Activated T-helper 1 cell treated with anti-CD3 and anti-CD28 coated beads, Interleukin-12 subunit alpha, Interleukin-12 subunit beta, Interleukin-2, Interleukin-4 antibody, amounts not matched to agents 30 ng/mL and 10 ng/mL and 1 ng/mL, durations not matched to agents 14 hours and 24 hours and 36 hours (primary cell): ENCODE data around the gene BAG3. TPM values are rescaled to one million over a fixed set of nuclear protein-coding genes. Genes with fewer than 3 reads are reported as not detected.
"Not testable (repeated sequence)": the region's sequence is repeated elsewhere in the genome, so short reads cannot be mapped to it uniquely, and the experiment has no call there.

Source experiments
- DNase-seq: peaks from one replicate; pipeline ENCODE4 v3.0.0; 2021; ENCODE audit warnings: low spot score
- H3K27ac Mint-ChIP-seq: one replicate; pipeline ENCODE4 v1.8.0; 2021; ENCODE audit warnings: mild to moderate bottlenecking, mixed read lengths
- H3K27me3 Mint-ChIP-seq: one replicate; pipeline ENCODE4 v1.8.0; 2022; ENCODE audit warnings: mild to moderate bottlenecking, moderate library complexity, mixed read lengths; ENCODE audit not compliant: insufficient read depth
- H3K36me3 Mint-ChIP-seq: one replicate; pipeline ENCODE4 v1.8.0; 2021; ENCODE audit warnings: low read depth, mixed read lengths
- H3K4me1 Mint-ChIP-seq: one replicate; pipeline ENCODE4 v1.8.0; 2021; ENCODE audit warnings: low read depth, mixed read lengths
- H3K4me3 Mint-ChIP-seq: one replicate; pipeline ENCODE4 v1.8.0; 2021; ENCODE audit warnings: mild to moderate bottlenecking, moderate library complexity, mixed read lengths
- H3K9me3 Mint-ChIP-seq: one replicate; pipeline ENCODE4 v1.8.0; 2021; ENCODE audit warnings: mixed read lengths
- intact Hi-C: fragments of 100-400 bp; cut with micrococcal nuclease; formaldehyde crosslinking; loops from one replicate; pipeline ENCODE4 v1.15.1; 2024
- total RNA-seq: library from RNA; stranded (reverse); gene quantifications from 2 replicates; pipeline ENCODE4 v1.2.3, GENCODE V29; 2022

Gene BAG3
- total RNA-seq, 1 donor from 2014 or later, result 30.4 TPM

DNA sequence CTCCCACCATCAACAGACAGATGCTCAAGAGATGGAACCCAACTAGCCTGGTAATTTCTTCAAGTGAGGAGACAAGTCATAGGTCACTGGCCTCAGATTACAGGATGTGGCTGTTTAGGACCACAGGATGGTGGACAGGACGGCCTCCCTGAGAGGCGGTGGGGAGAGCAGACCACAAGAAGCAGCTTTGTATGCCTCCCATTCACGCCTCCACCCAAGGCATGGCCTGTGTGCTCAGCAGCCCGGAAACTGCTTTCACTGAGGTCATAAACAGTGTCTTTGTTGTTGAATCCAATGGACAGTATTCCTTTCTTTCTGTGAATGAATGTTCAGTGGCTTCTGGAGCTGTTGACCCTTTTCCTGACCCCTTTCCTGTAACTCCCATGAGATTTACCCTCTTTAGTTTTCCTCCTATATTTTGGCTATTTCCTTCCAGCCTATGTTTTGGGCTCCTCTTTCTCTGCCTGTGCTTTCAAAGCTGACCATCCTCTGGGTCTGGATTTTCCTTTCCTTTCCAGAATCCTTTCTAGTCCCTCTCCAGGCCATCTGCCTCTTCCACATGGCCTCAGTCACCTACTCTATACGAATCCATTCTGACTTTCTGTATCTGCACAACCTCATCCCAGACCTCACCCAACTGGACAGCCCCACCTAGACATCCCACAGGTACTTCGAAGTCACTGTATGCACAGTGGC lies 42.2 kb downstream of the BAG3 start:
- no peak overlapping the region for H3K4me3 Mint-ChIP-seq
- intact Hi-C loops, result no loop called here
- DNase-seq, result no peak
- no peaks in the 10 kb centered on the region for H3K4me1 Mint-ChIP-seq
- H3K36me3 Mint-ChIP-seq, result no peaks in the 10 kb centered on the region
- no peaks in the 10 kb centered on the region for H3K9me3 Mint-ChIP-seq
- H3K27me3 Mint-ChIP-seq, result peaks cover 8% of the 10 kb centered on the region
- H3K27ac Mint-ChIP-seq, result peak overlapping the region; percentile 35

DNA sequence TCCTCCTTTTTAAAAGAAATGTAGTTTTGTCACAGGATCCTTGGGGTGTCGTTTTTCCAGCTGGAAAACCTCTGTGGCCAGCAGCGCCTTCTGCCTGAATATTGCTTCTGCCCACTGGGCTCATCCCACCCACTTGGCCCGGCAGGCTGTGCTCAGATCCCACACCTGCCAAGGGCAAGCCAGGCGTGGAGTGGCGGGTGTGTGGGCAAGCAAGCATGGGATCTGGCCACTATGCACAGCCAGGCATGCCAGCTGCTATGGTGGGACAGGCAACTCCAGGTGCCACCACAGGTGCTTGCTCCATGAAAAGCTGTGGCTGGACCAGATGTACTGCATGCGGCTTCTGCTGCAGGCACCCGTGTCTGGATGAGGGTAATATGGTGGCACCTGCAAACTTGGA lies 43.4 kb downstream of the BAG3 start:
- Mint-ChIP-seq H3K4me3 (no peak overlapping the region), H3K27ac (no peak overlapping the region), H3K9me3 (no peaks in the 10 kb centered on the region), H3K4me1 (no peaks in the 10 kb centered on the region), H3K36me3 (no peaks in the 10 kb centered on the region), H3K27me3 (peaks cover 7% of the 10 kb centered on the region)
- intact Hi-C loops, result no loop called here
- no peak for DNase-seq

DNA sequence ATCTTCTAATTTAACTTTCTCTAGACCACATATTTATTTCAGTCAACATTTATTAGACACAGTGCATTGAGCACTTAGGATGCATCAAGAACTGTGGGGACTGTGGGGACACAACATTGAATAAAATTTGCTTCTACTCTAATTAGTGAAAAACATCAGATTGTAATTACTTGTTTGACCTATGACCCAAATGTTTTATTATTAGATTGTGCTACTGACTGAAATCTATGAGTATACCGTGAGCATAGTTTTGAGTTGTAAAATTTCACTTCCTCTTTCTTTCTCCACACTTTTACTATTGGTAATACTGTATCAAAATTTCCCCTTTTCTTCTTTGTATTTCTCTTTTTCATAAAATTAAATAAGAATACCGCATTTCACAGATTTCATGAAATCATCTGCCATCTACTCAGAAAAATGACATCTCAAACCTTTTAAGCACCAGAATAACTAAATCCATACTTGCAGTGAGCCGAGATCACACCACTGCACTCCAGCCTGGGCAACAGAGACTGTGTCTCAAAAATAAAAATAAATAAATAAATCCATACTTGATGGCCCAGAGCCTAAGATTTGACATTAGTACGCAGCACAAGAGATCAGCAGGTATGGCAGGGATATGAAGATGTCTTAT lies 49.3 kb downstream of the BAG3 start:
- Mint-ChIP-seq H3K4me3 (no peak overlapping the region), H3K27ac (no peak overlapping the region), H3K36me3 (peaks cover 13% of the 10 kb centered on the region), H3K9me3 (peaks cover 23% of the 10 kb centered on the region), H3K27me3 (peaks cover 2% of the 10 kb centered on the region), H3K4me1 (peaks cover 41% of the 10 kb centered on the region)
- intact Hi-C loops, result loop anchor here (5.0 to 10.0 kb wide), 3 partner anchors 198 to 496 kb away; partner anchors contain the start of gene GRK5
- no peak for DNase-seq

DNA sequence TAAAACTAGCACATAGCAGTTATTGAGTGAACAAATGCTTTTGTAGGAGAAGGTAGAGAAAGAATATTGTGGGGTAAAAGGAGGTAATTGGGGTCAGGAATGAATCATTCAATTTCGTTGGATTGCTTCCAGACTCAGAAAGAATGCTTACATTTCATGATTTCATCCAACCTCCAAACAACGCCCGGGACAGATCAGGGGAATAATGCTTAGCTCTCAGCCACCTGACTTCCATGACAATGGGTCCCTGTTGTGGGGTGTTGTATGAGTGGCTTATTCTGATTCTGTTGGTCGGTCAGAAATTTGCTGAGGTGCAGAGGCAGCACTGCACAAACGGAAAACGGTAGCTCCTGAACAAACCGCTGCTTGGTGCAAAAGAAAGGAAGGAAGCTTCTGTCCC lies 50.7 kb downstream of the BAG3 start:
- H3K9me3 Mint-ChIP-seq, result peaks cover 37% of the 10 kb centered on the region
- peaks cover 55% of the 10 kb centered on the region for H3K4me1 Mint-ChIP-seq
- no peak for DNase-seq
- intact Hi-C loops, result loop anchor here (1.0 to 10.0 kb wide), 5 partner anchors 23 to 497 kb away; partner anchors contain the start of genes GRK5 and TIAL1
- H3K27ac Mint-ChIP-seq, result peak overlapping the region; percentile 97
- peaks cover 2% of the 10 kb centered on the region for H3K27me3 Mint-ChIP-seq
- H3K36me3 Mint-ChIP-seq, result peaks cover 23% of the 10 kb centered on the region
- H3K4me3 Mint-ChIP-seq, result no peak overlapping the region

DNA sequence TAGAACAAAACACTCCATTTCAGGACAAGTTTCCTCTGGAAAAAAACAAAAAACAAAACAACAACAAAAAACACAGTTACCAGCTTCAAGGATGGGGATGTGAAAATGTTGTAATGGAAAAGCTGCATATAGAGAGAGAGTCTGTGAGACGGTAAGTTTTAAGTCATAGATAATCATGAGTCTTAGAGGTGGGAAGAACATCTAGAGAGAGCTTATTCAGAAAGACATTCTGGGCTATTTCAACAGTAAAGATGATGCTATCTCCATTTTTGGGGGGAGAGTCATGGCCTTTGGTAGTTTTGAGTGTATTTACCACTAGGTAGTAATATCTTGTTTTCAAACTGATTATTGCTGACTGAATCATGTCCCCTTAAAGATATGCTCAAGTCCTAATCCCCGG lies 51.4 kb downstream of the BAG3 start:
- H3K9me3 Mint-ChIP-seq, result peaks cover 44% of the 10 kb centered on the region
- peak overlapping the region; percentile 37 for H3K4me3 Mint-ChIP-seq
- H3K36me3 Mint-ChIP-seq, result peaks cover 30% of the 10 kb centered on the region
- no peak for DNase-seq
- peaks cover 62% of the 10 kb centered on the region for H3K4me1 Mint-ChIP-seq
- intact Hi-C loops, result loop anchor here (1.0 to 10.0 kb wide), 5 partner anchors 23 to 498 kb away; partner anchors contain the start of genes GRK5 and TIAL1
- H3K27me3 Mint-ChIP-seq, result peaks cover 2% of the 10 kb centered on the region
- peak overlapping the region; percentile 97 for H3K27ac Mint-ChIP-seq

DNA sequence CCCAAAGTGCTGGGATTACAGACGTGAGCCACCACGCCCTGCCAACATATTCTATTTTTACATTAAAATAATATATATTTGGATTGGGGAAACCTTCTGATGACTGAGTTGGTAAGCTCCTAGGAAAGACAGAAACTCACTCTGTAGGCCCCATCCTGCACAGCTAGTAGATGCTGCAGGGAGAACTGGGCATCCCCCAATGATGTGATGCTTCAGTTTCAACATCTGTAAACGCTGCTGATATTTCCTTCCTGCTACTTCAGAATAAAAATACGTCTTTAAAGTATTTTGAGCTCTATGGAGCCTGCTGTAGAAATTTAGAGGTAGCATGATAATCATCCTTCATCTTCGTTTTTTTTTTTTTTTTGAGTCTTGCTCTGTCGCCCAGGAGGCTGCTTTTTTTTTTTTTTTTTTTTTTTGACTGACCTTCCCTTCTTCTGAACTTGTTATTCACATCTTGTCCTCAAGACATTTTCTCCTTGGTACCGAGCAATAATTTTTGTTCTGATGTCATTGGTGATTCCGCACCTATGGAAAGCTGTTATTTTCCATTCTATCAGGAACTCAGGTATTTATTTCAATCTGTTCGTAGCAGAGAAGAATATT lies 52.8 kb downstream of the BAG3 start:
- intact Hi-C loops, result loop anchor here (1.0 to 10.0 kb wide), 5 partner anchors 18 to 499 kb away; partner anchors contain the start of gene GRK5
- DNase-seq, result no peak
- Mint-ChIP-seq H3K27me3 (peaks cover 2% of the 10 kb centered on the region), H3K27ac (peak overlapping the region; percentile 99), H3K36me3 (peaks cover 31% of the 10 kb centered on the region), H3K9me3 (peaks cover 51% of the 10 kb centered on the region), H3K4me3 (peak overlapping the region; percentile 63), H3K4me1 (peaks cover 75% of the 10 kb centered on the region)

DNA sequence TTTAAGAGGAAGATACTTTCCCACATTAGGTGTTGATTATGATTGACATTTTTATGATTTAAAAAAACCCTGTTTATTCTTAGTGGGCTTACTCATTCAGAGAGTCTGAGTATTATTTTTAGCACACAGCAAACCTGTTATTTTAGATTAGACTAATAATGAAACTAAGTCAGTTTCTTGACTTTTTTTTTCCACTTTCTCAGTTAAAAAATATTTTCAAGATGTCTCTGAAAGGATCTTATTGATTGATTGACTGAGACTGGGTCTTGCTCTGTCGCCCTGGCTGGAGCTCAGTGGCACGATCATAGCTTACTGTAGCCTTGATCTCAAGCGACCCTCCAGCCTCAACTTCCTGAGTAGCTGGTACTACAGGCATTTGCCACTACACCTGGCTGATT lies 54.3 kb downstream of the BAG3 start:
- peaks cover 82% of the 10 kb centered on the region for H3K4me1 Mint-ChIP-seq

DNA sequence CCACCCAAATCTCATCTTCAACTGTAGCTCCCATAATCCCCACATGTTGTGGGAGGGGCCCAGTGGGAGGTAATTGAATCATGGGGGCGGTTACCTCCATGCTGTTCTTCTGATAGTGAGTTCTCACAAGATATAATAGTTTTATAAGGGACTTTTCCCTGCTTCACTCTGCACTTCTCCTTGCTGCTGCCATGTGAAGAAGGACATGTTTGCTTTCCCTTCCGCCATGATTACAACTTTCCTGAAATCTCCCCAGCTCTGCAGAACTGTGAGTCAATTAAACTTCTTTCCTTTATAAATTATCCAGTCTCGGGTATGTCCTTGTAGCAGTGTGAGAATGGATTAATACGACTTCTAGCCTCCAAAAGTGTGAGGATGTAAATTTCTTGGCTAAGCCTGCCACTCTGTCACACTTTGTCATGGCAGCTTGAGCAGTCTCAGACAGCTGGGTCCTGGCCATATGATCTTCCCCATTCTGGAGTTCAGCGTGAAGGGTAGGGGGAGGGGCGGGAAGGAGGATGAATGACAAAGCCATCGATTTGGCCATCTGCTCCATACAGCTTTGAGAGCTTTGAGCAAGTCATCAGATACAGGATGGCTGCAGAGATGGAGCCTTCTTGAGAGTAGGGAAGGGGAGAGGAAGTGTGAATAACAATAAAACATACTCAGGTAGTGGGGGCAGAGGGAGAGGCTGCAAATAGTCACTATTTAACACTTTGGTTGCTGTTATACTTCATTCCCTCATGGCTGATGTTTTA lies 55.5 kb downstream of the BAG3 start:
- peaks cover 69% of the 10 kb centered on the region for H3K9me3 Mint-ChIP-seq
- peak overlapping the region; percentile 99 for H3K27ac Mint-ChIP-seq
- H3K4me3 Mint-ChIP-seq, result peak overlapping the region; percentile 32
- H3K27me3 Mint-ChIP-seq, result no peaks in the 10 kb centered on the region
- H3K4me1 Mint-ChIP-seq, result peaks cover 74% of the 10 kb centered on the region
- DNase-seq, result no peak
- H3K36me3 Mint-ChIP-seq, result peaks cover 41% of the 10 kb centered on the region
- intact Hi-C loops, result loop anchor here (10.0 kb wide), 2 partner anchors 402 to 502 kb away; partner anchors contain the start of gene GRK5

More for the DNA sequence above, 54.3 kb downstream of the BAG3 start:
- H3K36me3 Mint-ChIP-seq, result peaks cover 36% of the 10 kb centered on the region
- H3K27me3 Mint-ChIP-seq, result peaks cover 2% of the 10 kb centered on the region
- DNase-seq, result no peak
- H3K27ac Mint-ChIP-seq, result peak overlapping the region; percentile 99
- intact Hi-C loops, result loop anchor here (1.0 to 10.0 kb wide), 4 partner anchors 50 to 501 kb away; partner anchors contain the start of gene GRK5
- H3K4me3 Mint-ChIP-seq, result peak overlapping the region; percentile 74
- peaks cover 59% of the 10 kb centered on the region for H3K9me3 Mint-ChIP-seq

DNA sequence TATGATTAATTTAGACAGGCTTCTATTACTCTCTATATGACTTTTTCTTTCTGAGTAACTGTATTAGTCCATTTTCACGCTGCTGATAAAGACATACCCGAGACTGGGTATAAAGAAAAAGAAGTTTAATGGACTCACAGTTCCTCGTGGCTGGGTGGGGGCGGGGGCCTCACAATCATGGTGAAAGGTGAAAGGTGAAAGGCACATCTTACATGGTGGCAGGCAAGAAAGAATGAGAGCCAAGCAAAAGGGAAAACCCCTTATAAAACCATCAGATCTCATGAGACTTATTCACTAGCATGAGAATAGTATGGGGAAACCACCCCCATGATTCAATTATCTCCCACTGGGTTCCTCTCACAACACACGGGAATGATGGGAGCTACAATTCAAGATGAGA lies 56.2 kb downstream of the BAG3 start:
- peak overlapping the region; percentile 99 for H3K27ac Mint-ChIP-seq
- peaks cover 41% of the 10 kb centered on the region for H3K36me3 Mint-ChIP-seq
- peaks cover 70% of the 10 kb centered on the region for H3K9me3 Mint-ChIP-seq
- intact Hi-C loops, result loop anchor here (10.0 kb wide), 2 partner anchors 403 to 503 kb away; partner anchors contain the start of gene GRK5
- peak overlapping the region; percentile 63 for H3K4me3 Mint-ChIP-seq
- not testable (repeated sequence) for DNase-seq, H3K27me3 Mint-ChIP-seq
- peaks cover 68% of the 10 kb centered on the region for H3K4me1 Mint-ChIP-seq

DNA sequence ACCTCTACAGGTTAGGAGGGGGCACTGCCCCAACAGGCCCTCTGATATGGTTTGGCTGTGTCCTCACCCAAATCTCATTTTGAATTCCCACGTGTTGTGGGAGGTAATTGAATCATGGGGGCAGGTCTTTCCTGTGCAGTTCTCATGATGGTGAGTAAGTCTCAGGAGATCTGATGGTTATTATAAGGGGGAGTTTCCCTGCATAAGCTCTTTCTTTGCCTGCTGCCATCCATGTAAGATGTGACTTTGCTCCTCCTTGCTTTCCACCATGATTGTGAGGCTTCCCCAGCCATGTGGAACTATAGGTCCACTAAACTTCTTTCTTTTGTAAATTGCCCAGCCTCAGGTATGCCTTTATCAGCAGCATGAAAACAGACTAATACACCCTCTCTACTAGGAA lies 59.8 kb downstream of the BAG3 start:
- peaks cover 45% of the 10 kb centered on the region for H3K9me3 Mint-ChIP-seq
- H3K36me3 Mint-ChIP-seq, result peaks cover 26% of the 10 kb centered on the region
- H3K4me3 Mint-ChIP-seq, H3K27ac Mint-ChIP-seq, DNase-seq, intact Hi-C loops, H3K27me3 Mint-ChIP-seq: not testable (repeated sequence)
- peaks cover 40% of the 10 kb centered on the region for H3K4me1 Mint-ChIP-seq

DNA sequence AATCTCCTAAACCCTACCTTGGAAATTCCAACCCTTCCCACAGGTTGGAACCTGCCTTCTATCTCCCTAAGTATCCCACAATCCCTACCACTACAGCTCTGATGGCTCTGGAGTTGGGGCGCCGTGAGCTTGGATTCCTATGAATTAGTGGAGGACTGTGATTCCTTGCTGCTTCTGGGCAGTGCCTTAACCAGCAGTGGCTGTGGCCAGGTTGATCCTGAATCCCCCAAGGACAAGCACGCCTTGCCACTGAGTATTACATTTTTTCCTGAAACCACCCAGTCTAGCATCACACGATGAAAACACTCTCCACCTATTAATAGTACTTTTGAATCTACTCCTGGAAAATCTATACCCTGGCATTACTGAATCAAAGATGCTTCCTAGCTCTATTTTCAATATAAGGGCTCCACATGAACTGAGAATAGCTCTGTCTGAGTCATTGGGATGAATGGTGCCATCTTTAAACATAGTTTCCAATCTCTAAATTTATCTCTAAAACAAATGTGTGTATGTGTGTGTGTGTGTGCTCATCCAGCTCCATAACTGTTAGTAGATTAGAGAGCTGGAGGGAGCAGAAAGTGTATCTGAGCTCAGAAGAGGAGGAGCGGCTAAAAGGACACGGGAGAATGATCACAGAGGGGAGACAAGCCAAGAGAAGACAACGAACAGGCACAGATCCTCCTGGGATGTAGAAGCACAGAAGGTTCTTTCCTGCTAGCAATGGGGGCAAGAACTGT lies 62.7 kb downstream of the BAG3 start:
- DNase-seq, result no peak
- no peaks in the 10 kb centered on the region for H3K27me3 Mint-ChIP-seq
- peaks cover 12% of the 10 kb centered on the region for H3K4me1 Mint-ChIP-seq
- H3K4me3 Mint-ChIP-seq, result no peak overlapping the region
- peaks cover 23% of the 10 kb centered on the region for H3K9me3 Mint-ChIP-seq
- H3K27ac Mint-ChIP-seq, result no peak overlapping the region
- H3K36me3 Mint-ChIP-seq, result peaks cover 12% of the 10 kb centered on the region
- intact Hi-C loops, result no loop called here

DNA sequence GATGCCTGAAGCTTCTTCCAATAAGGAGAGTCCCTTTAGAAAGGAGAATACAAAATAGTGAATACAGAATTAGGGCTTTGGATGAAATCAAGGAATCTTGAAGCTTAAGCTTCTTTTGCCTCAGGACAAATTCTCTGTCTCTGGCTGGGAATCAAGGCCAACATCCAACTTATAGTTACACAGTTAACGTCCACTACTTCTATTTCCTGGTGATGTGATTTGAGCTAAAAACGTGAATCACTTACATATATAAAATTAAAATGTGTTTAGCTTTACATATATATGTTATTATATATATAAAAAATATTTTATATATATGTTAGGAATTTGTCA lies 63.3 kb downstream of the BAG3 start:
- Mint-ChIP-seq H3K9me3 (peaks cover 19% of the 10 kb centered on the region), H3K4me3 (no peak overlapping the region), H3K36me3 (peaks cover 9% of the 10 kb centered on the region), H3K27me3 (no peaks in the 10 kb centered on the region), H3K4me1 (peaks cover 6% of the 10 kb centered on the region), H3K27ac (no peak overlapping the region)
- no peak for DNase-seq
- intact Hi-C loops, result no loop called here
